GM21515 (cell line): ENCODE results near the gene CNTFR.

Source experiments
- ATAC-seq: cut with Tn5 transposase; IDR thresholded peaks from one replicate; pipeline ENCODE4 v1.9.1; 2021; ENCODE audit not compliant: unreplicated experiment

The CNTFR gene

GRCh38 chr9:34620061-34620994, 30.8 kb upstream of the CNTFR start, which contains the start of gene DCTN3:
DCTN3 (minus strand) TSS chr9:34620495; CDS start chr9:34620464, 31 bp downstream.
- ATAC-seq, result peak; percentile 95

- no peak for ATAC-seq
These were observed 25.6 kb upstream of the CNTFR start for GRCh38 chr9:34615132-34615531.

GRCh38 chr9:34612788-34613390, 23.4 kb upstream of the CNTFR start:
- no peak for ATAC-seq

GRCh38 chr9:34611811-34612787, 22.6 kb upstream of the CNTFR start, which contains the start of gene RPP25L:
RPP25L (minus strand) TSS chr9:34612097; CDS start chr9:34611296, 801 bp downstream.
- ATAC-seq, result peak; percentile 85

- no peak for ATAC-seq
These were observed 21.8 kb upstream of the CNTFR start for GRCh38 chr9:34611251-34611810.

GRCh38 chr9:34610434-34611206, 21.1 kb upstream of the CNTFR start:
- no peak for ATAC-seq

- no peak for ATAC-seq
These were observed 17.8 kb upstream of the CNTFR start for GRCh38 chr9:34607331-34607730.

GRCh38 chr9:34606905-34607304, 17.4 kb upstream of the CNTFR start:
- ATAC-seq, result no peak

- ATAC-seq, result no peak
These were observed 16.7 kb upstream of the CNTFR start for GRCh38 chr9:34606190-34606589.

- ATAC-seq, result peak; percentile 78
These were observed 14.2 kb upstream of the CNTFR start for GRCh38 chr9:34603610-34604231.

- ATAC-seq, result no peak
These were observed 12.5 kb upstream of the CNTFR start for GRCh38 chr9:34601937-34602573.

- no peak for ATAC-seq
These were observed 11.4 kb upstream of the CNTFR start for GRCh38 chr9:34600908-34601307.

GRCh38 chr9:34599546-34599945, 10.0 kb upstream of the CNTFR start:
- ATAC-seq, result no peak

GRCh38 chr9:34594177-34594576, 4.7 kb upstream of the CNTFR start:
- no peak for ATAC-seq

GRCh38 chr9:34592895-34593601, 3.5 kb upstream of the CNTFR start:
- no peak for ATAC-seq

GRCh38 chr9:34591917-34592866, 2.7 kb upstream of the CNTFR start:
- ATAC-seq, result no peak

- ATAC-seq, result no peak
These were observed 1.9 kb upstream of the CNTFR start for GRCh38 chr9:34591248-34591916.
